ENCODE measurements around the gene KPNB1.

KPNB1 gene

DNA sequence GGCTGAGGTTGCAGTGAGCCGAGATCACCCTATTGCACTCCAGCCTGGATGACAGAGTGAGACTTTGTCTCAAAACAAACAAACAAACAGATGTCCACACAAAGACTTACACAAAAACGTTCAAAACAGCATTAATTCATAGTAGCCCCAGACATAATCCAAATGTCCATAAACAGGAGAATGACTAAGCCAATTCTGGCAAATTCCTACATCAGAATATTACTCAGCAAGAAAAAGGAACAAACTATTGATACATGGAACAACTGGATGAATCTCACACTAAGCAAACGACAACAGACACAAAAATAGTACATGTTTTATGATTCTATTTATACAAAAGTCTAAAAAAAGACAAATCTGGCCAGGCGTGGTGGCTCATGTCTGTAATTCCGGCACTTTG is 10.8 kb upstream of the KPNB1 start:
- no peak for DNase-seq

DNA sequence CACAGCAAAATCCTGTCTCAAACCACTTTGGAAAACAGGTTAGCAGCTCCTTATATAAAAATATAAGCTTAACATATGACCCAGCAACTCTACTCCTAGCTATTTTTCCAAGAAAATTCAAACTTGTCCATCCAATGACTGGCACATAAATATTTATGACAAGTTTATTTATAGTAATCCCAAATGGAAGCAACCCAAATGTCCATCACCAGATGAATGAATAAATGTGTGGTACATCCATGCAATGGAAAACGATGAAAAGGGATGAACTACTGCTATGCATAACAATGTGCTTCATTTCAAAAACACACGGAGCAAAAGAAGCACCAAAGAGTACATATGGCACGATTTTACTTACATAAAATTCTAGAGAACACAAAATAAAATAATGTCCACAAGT is 9.6 kb upstream of the KPNB1 start:
- DNase-seq: no peak

DNA sequence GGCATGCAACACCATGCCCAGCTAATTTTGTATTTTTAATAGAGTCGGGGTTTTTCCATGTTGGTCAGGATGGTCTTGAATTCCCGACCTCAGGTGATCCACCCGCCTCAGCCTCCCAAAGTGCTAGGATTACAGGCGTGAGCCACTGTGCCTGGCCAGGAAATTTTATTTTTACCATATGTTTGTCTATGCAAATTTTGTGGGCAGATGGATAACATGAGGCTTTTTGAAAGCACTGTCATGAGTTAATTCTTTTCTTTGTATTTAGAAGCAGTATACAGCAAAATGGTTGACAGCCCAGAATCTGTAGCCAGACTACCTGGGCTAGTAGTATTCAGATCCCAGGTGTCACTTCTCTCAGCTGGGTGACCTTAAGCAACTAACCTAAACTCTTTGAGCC is 8.5 kb upstream of the KPNB1 start:
- DNase-seq: no peak

GRCh38 chr17:47643116-47643515 is 6.6 kb upstream of the KPNB1 start:
- no peak for DNase-seq

DNA sequence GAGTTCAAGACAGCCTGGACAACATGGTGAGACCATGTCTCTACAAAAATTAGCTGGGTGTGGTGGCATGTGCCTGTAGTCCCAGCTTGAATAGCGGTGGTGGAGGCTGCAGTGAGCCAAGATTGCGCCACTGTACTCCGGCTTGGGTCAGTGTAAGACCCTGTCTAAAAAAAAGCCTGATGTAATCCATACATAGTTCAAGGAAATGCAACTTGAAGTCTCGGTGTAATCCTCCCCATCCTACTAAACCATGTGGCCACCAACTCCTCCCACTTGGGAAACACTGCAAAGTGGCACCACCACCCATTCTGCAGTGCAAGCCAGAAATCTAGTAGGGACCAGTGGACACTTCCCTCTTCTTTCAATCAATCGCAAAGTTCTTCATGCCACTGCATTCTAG is 5.4 kb upstream of the KPNB1 start:
- DNase-seq: no peak

GRCh38 chr17:47649972-47650524 is 329 bp downstream of the KPNB1 start:
- peak in 1 of 2 experiments; percentile 43 for DNase-seq

- peak; percentile 61 to 93 for DNase-seq
Measured at GRCh38 chr17:47650525-47651522, 1.1 kb downstream of the KPNB1 start.

DNA sequence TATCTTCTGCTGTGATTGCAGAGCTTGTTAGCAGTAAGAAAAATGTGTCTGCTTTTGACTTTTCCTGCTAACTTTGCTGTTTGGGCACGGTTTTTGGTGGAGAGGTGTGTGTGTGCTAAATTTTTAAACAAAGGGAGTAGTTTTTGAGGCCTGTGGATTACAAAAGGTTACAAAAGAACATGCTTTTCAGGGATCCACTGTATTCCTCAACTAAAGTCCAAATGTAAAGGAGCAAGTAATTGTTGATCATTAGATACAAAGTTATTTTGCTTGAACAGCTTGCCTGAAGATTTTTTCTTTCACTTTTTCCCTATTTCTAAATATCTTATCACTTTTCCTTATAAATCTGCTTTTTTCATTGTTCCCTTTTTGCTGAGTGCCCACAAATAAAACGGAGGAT is 2.0 kb downstream of the KPNB1 start:
- DNase-seq: no peak

DNA sequence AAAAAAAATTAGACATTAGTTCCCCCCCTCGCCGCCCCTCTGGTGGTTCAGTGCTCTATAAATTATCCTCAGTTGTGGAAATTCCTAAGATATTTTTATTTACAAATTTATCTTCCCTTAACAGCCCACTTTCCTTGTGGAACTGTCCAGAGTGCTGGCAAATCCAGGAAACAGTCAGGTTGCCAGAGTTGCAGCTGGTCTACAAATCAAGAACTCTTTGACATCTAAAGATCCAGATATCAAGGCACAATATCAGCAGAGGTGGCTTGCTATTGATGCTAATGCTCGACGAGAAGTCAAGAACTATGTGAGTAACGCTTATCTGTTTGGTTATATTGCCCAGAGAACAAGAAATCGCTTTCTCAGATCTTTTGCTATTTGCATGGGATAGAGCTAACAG is 2.9 kb downstream of the KPNB1 start:
- no peak for DNase-seq

- DNase-seq: no peak
Measured at GRCh38 chr17:47653442-47653841, 3.7 kb downstream of the KPNB1 start.

- DNase-seq: no peak
Measured at GRCh38 chr17:47654991-47655390, 5.3 kb downstream of the KPNB1 start.

DNA sequence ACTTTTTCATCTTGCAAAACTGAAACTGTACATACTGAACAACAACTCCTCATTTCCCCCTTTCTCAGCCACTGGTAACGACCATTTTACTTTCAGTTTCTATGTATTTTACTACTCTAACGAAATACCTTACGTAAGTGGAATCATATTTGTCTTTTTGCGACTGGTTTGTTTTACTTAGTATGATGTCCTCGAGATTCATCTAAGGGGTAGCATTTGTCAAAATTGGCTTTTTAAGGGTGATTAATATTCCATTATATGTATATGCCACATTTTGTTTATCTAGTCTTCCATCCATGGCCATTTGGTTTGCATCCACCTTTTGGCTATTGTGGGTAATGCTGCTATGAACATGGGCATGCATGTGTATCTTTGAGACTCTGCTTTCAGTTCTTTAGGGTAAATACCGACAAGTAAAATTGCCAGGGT is 10.4 kb downstream of the KPNB1 start:
- no peak for DNase-seq

DNA sequence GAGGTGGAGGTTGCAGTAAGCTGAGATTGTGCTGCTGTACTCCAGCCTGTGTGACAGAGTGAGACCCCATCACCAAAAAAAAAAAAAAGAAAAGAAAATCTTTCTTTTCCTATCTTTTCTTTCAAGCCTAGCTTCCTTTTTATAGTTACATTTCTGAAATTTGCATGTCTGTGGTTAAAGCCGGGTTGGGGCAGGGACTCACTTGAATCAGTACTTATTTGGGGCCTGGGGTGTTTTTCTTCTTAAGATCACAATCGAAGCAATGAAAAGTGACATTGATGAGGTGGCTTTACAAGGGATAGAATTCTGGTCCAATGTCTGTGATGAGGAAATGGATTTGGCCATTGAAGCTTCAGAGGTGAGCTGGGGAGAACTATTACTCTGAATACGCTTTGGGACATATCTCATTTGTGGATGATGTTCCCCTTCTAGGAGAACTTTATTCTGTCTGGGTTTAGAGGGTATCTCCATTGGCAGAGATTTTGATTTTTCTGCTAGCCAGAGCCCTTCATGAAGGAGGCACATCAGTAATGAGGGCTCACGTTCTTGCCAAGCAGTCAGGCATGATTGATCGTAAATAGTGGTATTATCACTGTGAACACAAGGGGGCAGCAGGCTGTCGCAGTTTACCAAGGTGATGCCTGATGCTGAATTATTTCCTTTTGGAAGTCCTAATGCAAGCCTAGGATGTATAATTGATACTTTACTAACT is 14.3 kb downstream of the KPNB1 start:
- DNase-seq: no peak

GRCh38 chr17:47664624-47664941 is 14.9 kb downstream of the KPNB1 start:
- no peak for DNase-seq

- no peak for DNase-seq
Measured at GRCh38 chr17:47665655-47666054, 15.9 kb downstream of the KPNB1 start.

DNA sequence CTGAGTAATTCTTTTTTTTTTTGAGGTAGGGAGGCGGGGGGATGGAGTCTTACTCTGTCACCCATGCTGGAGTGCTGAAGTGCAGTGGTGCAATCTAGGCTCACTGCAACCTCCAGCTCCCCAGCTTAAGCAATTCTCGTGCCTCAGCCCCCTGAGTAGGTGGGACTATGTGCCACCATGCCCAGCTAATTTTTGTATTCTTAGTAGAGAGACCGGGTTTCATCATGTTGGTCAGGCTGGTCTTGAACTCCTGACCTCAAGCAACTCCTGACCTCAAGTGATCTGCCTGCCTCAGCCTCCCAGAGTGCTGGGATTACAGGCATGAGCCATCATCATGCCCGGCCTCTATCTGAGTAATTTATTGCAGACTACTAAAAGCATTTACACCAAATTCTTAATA is 19.4 kb downstream of the KPNB1 start:
- DNase-seq: no peak

GRCh38 chr17:47670064-47670463 is 20.3 kb downstream of the KPNB1 start:
- DNase-seq: no peak

- DNase-seq: no peak
Measured at GRCh38 chr17:47674499-47674898, 24.8 kb downstream of the KPNB1 start.

DNA sequence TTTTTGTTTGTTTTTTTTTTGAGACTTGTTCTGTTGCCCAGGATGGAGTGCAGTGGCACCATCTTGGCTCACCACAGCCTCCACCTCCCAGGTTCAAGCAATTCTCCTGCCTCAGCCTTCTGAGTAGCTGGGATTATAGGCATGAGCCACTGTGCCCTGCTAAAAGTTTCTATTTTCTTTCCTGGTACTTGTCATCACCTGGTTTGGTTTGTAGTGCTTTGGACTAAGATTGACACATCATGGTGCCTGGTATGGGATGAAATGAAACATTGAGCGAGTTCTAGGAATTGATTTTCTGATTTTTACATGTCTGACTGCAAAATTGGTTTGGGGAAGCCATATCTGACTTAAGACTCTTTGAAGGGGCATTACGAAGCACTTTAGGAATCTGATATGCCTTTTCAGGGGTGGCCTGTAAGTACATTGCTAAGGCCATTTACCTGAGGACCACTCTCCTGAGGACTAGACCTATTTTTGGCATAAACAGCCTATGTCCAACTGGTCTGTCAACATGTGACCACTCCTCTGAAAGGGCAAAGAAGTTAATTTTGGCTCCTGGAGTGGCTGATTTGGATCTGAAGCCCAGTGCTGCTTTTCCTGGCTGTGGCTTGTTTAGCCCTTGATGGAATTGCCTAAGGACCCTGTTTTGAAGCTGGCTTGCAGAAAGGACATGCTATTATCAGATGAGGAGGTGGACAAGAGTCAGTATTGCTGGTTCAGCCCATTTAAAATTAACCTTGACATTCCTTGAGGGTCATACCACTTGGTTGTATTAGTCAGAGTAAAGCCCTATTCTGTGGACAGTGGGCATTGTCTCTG is 25.9 kb downstream of the KPNB1 start:
- no peak for DNase-seq

- no peak for DNase-seq
Measured at GRCh38 chr17:47676199-47676472, 26.4 kb downstream of the KPNB1 start.

- no peak for DNase-seq
Measured at GRCh38 chr17:47676510-47677165, 26.9 kb downstream of the KPNB1 start.

DNA sequence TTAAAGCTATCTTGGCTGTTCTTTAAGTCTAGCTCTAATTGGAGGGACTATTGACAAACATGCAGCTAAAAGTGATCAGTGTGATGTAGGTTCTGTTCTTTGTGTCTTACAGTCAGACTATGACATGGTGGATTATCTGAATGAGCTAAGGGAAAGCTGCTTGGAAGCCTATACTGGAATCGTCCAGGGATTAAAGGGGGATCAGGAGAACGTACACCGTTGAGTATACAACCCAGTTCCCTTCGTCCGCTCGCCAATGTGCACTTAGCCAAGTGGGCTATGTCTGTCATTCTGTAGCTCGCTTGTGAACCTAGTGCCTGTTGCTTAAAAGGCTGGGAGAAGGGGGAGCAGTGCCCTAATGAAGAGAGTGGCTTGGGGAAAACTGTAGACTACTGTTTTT is 28.5 kb downstream of the KPNB1 start:
- DNase-seq: no peak

- DNase-seq: no peak
Measured at GRCh38 chr17:47682138-47682537, 32.4 kb downstream of the KPNB1 start.

All from NCI-H187 (cell line).